HG03571 (cell line): ENCODE measurements around the gene STXBP3.
"Not testable (repeated sequence)": the region's sequence is repeated elsewhere in the genome, so short reads cannot be mapped to it uniquely, and the experiment has no call there.

Experiments
- ATAC-seq: cut with Tn5 transposase; IDR thresholded peaks from one replicate; pipeline ENCODE4 v1.9.1; 2021; ENCODE audit not compliant: unreplicated experiment

STXBP3 gene

DNA sequence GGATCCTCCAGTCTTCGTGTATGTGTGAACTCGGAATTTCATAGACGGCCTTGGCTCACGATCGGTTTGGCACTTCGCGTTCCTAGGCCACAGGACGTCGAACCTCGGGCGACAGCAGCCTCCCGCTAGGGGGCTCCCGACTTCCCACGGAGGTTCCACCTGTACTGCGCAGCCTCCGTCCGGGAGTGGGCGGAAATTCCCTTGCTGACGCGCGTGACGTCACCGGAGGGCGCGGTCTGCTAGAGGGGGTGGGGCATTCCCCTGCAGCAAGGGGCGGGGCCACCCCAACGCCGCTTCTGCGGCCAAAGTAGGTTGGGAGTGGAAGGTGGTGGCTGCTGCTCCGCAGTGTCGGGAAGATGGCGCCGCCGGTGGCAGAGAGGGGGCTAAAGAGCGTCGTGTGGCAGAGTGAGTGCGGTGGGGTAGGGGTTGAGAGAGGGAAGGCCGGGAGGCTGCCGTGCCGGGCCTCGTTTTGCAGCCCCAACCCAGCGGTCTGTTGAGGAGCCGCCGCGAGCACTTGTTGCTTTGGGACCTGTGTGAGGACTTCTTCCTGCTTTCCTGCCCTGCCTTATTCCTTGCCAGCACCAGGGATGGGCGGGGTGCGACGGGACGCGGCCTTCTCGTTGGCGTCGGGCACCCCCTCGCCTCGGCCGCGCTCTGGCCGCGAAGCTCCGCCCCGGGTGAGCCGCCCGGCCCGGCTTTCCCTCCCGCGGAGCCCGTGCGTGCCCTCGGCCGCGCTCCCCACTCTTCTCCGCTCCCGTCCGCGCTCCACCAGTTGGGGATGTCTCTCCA is at the start of gene STXBP3:
TSS of gene STXBP3 (plus strand) at position 293 of the 789 bp plus-strand sequence. CDS start at position 357, 64 bp downstream.
- peak; percentile 87 for ATAC-seq

- ATAC-seq: no peak
Observed at GRCh38 chr1:108699375-108700332, 46.8 kb upstream of the STXBP3 start.

DNA sequence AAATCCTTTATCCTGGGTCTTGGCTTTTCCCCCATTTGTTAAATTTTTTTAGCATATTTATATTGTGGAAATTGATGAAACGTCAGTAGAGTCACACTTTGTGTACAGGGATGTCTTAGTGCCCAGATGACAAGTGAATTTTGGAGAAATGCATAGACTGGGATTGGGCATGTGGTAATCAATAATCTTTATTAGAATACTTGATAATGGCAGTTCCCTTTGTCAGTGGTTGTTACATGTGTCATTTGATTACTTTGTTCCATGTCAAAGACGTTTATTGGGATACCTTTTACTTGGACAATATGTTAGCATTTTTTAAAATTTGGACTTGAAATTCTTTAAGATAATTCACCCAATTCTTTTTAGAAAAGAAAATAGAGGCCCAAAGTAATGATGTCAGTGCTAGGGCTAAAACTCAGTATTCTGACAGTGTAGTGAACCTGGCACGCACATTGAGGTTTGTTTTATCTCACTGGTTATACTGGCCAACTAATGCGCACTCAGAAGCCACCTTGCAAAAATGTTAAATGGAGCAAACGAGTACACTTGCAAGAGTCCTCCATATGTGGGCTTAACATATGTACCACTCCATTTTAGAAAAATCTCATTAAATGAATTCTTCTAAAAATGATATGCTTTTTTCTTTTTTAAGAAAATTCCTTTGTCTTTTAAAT is 45.2 kb upstream of the STXBP3 start:
- no peak for ATAC-seq

DNA sequence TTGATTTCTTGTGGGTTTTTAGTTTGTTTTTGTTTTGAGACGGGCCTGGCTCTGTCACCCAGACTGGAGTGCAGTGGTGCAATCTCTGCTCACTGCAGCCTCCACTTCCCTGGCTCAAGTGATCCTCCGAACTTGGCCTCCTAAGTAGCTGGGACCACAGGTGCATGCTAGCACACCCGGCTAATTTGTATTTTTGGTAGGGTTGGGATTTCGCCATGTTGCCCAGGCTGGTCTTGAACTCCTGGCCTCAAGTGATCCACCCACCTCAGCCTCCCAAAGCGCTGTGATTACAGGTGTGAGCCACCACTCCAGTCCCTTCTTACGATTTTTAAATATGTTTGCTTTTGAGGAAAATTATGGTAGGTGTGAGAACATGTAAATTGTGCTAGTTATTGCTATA is 44.4 kb upstream of the STXBP3 start:
- not testable (repeated sequence) for ATAC-seq

DNA sequence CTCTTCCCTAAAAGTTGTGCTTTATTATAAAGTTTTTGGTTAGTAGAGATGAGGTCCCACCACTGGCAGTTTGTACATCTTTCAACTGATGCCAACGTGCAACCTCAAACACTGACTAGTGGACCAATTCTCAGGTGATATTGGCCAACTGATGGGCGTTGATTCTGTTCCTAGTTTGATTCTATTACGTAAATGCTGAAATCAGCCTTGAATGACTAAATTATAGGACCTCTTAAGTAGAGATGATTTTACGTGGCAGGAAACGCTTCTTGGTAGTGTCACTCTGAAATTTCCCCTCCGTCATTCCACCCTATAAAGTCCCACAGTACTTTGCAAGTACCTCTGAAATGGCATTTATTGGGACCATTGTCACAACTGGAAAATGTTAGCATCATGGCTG is 42.5 kb upstream of the STXBP3 start:
- ATAC-seq: no peak

GRCh38 chr1:108704496-108704895 is 42.0 kb upstream of the STXBP3 start:
- ATAC-seq: no peak

- ATAC-seq: no peak
Observed at GRCh38 chr1:108706643-108707042, 39.8 kb upstream of the STXBP3 start.

- no peak for ATAC-seq
Observed at GRCh38 chr1:108708691-108709660, 37.5 kb upstream of the STXBP3 start.

GRCh38 chr1:108712606-108713150 is 33.8 kb upstream of the STXBP3 start, which contains the start of gene FNDC7:
Gene FNDC7 (plus strand): TSS chr1:108712908. CDS start chr1:108712934, 26 bp downstream.
- no peak for ATAC-seq

DNA sequence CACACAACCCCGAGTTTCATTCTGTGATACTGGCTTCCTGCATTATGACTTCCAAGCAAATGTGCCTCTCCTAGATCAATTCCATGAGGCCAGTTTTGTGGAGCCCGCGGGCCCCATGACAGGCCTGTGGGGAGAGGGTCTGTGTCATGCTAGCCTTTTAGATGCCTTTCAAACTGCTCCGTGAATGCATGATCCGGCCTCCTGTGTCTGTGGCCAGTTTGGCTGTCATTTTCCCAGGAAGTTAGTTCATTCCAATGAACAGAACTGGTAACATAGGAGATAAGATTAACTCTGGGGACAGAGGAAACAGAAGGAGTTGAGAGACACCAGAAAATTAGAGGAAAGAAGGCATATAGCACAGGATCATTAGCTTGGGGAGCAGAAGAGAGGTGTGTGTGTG is 30.5 kb upstream of the STXBP3 start:
- no peak for ATAC-seq

DNA sequence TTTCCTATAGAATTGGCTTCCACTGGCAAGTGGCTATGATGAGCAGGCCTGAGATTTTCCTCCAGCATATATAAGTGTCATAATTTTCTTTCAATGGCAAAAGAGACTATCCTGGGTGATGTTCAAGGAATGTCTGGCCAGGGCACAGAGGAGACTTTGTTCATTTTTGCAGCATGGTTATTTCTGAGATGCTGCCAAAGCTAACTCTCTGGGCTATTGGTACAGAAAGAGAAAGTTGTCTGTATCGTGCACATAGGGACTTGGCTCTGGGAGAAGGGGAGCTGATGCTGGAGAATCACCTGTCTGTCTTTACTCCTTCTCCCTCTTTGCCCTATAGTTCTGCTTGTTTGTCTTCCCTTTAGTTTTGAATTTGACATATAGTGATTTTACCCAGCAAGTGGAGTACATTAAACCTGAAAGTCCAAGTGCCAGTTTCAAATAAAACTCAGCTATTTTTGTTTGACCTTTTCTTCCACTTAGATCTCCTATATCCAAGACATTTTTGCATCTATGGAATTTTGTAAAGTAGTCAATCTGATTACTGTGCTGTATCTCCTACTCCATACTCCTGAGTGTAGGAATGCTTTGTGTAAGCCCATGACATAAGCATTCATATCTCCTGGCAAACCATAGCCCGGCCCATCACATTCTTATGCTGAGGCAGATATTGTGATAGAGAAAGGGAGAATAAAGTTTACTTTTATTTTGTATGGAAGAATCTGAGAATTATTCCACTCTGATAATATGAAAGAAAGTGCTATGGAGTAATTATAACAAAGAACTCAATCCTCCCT is 29.8 kb upstream of the STXBP3 start:
- ATAC-seq: no peak

DNA sequence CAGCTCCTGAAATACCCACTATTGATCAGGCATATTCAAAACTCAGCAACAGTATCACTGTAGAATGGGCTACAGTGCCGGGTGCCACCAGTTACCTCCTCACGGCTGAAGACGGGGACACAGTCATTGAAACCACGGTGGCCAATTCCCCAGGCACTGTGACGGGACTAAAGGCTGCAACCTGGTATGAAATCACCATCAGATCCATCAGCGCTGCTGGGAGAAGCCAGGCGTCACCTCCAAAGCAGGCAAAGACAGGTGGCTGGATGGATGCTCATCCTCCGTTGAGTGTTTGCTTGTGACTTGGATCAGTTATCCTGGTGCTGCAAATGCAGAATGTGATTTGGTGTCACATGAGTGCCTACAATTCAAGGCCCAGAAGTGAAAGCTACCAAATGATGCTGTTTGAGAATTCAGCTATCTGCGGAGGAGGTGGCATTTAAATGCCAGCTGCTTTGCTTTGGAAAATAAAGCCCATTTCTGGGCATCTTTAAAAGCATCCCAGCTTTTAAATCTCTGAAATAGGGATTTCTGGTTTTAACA is 28.6 kb upstream of the STXBP3 start:
- ATAC-seq: no peak

DNA sequence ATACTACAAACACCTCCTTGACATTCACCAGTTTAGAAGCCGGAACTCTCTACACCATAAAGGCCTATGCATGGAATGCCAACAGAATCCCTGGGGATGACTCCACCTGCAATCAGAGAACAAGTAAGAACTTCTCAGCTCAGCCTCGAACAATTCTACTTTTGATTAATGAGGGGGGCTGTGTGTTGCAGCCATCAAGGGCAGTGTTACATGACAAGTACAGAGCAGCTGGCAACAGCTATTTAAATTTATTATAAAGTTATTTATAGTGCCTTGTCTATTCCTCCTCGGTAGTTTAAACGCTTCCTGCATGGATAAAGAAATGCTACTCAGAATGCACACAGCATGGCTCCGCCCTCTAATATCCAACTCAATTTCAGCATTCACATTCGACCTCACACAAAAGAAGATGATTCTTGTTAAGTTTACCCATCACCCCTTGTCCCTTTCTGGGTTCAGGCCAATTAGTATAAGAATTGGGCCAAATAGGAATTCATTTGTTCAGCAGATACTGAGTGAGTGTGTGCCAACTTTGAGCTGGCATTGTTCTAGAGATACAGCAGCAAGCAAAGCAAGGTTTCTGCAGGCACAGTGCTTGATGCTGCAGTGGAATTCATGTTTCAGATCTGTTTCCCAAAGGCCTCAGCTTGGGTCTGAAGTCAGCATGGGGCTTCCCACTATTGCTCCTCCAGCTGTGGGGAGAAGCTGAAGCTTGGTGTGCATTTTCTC is 27.4 kb upstream of the STXBP3 start:
- no peak for ATAC-seq

DNA sequence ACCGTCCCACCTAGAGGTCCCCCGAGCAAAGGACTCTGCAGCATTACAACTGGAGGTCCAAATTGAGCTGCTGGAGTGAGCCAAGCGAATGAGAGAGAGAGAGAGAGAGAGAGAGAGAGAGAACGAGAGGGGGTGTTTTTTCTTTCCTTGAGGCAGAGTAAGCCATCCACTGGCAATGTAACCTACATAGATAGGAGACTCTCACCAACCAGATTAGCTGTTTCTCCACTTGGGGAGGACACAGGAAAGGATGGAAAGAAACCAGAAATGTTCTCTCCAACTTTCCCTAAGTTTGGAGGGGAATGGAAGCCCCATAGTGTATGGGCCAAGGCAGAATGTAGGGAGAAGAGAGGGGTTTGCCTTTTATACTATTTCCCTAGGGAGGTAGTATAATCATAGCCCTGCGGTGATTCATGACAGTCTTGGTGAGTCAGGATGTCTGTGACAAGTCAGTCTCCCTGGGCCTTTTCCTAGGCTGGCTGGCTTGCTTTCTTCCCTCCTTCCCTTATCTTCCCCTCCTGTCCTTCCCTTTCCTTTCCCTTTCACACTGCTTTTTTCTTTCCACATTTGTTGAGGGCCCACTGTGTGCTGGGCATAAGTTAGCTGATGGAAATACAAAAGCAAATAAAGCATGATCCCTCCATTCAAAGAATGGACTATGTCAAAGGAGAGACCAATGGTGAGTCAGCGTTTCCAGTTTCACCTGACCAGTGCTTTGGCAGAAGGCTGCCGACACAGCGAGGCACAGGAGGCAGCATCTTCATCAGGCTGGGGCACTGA is 26.6 kb upstream of the STXBP3 start:
- ATAC-seq: no peak

GRCh38 chr1:108722292-108722691 is 24.2 kb upstream of the STXBP3 start:
- no peak for ATAC-seq

DNA sequence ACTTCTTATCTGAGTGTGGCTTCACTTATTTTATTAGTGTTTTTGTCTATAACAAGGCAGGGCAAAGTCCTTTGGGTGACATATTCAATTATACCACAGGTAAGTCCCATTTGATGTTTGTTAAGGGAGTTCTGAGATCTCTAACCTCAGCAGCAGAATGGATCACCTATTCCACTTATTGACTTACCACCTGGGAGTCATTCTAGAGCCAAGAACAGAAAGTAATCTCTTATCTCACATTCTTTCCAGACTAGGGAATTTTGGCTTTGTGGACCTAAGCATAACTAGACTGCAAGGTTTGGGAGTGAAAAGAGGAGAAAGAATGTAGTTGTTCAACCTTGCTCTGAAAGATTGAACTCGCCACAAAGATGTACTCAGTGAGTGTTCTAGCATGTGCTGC is 20.6 kb upstream of the STXBP3 start:
- ATAC-seq: no peak

DNA sequence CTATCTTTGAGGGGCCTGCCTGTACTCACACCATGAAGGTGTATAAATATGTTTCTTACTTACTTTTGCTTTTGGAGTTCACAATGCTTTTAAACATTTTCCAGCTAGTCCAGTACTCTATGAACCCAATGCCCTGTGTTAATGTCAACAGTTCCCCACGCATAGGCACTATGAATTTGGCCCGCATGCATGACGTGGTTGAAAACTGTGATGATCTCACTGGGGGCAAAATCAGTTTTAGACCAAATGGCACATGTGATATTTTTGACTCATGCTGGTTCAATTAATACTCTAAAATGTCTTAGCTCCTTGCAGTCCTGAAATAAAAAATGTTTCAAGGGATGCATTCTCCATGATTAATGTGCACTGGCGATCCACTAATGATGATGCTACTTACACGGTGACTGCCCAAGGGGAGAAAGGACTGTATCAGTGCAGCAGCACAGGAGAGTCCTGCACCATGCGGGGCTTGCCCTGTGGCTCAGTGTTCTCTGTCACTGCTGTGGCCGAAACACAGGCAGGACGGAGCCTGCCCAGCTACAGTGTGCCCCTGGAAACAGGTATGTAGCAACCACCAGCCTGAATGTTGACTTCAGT is 18.0 kb upstream of the STXBP3 start:
- no peak for ATAC-seq
